ENCODE data around the gene TTC8.
A peak's percentile ranks its signal among the peaks of the same experiment; 100 is the strongest.
"Not testable (repeated sequence)": the region's sequence is repeated elsewhere in the genome, so short reads cannot be mapped to it uniquely, and the experiment has no call there.

TTC8 gene

DNA sequence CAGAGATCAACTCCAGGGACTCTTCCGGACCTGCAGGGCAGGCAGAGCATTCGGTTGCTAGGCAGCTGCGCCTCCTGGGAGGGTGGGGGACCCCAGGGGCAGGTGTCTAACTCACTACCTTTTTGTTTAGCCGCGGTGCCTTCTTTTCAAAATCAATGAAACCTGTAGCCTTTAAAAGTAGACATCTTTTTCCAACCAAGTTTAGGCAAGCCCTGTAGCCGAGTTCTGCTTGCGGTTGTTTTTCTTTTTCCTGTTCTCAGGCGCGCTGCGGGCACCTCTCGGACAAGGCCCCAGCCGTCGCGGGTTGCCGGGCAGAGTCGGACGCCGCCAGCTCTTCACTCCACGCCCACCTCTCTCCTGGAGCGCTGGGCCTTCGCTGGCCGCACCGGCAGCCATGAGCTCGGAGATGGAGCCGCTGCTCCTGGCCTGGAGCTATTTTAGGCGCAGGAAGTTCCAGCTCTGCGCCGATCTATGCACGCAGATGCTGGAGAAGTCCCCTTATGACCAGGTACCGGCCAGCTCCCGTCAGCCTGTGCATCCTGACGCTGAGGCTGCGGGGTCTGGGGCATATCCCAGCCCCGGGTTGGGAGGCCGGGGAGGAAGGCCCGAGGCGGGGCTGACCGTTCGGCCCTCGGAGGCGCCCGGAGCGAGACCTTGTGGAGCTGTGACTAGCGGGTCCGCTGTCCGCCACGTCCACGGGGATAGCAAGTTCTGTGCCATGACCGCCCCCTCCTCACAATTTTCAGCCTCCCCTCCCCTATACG, at the start of gene TTC8:
TTC8 (plus strand) TSS at position 338 of the 764 bp plus-strand sequence; CDS start at position 395, 57 bp downstream.
- DNase-seq (ENCODE audit: low spot score): peak; percentile 90

- DNase-seq (ENCODE audit: low spot score): no peak
Observed at GRCh38 chr14:88775532-88775931, 48.9 kb upstream of the TTC8 start.

DNA sequence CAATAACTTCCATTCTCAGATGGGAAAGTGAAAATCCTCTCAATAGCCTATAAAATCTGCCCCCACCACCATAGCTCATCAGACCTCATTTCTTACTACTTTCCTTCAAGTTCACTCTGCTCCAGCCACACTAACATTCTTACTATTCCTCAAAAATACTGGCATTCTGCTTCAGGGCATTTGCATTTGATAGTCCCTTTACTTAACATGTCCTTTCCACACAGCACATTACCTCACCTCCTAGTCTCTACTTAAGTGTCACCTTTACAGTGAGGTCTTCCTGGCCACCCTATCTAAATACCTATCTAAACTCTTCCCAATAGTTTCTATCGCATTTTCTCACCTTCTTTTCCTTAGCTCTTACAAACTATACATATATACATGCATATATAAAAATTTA, 38.5 kb upstream of the TTC8 start:
- no peak for DNase-seq (ENCODE audit: low spot score)

DNA sequence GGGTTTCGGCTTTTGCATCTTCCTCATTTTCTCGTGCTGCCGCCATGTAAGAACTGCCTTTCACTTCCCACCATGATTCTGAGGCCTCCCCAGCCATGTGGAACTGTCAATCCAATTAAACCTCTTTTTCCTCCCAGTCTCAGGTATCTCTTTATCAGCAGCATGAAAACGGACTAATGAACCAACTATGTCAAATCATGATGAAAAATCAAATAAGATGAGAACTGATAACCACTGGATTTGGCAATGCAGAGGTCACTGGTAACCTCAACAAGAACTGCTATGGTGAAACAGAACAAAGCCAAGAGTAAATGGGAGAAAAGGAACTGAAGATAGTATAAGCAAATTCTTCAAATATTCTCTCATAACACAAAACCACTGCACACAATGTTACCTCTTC, 37.7 kb upstream of the TTC8 start:
- no peak for DNase-seq (ENCODE audit: low spot score)

- DNase-seq (ENCODE audit: low spot score): not testable (repeated sequence)
Observed at GRCh38 chr14:88789573-88789972, 34.9 kb upstream of the TTC8 start.

DNA sequence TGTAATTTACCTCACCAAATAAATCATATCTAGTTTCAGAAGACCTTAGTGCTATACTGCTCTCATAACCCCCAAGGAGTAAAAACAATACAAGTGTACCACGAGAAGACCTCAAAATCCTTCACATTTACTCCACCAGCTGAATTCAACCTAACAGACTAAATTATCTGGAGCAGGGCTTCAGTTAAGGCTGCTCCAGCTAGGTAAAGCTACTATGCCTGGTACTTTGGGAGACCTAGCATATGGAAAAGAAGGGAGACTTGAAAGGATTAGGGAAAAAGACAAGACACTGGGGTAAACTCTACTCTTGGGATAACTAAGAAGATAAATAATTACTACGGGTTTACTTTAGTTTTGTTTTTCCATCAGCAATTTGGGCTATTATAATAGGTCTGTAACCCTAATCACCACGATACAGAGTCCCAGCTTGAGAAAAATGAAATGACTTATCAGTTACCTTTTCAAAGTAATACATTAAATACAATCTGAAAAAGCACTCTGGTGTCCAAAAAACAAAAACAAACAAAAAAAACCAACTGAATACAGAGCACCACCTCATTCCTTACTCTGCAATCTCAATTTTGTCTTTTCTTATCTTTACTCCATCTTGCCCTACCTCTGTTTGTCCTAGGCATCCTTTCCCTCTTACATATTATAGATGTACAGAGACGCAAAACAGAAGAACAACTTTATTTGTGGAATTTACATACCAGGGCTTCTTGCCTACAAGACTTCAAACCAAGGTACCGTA, 33.8 kb upstream of the TTC8 start:
- DNase-seq (ENCODE audit: low spot score): no peak

GRCh38 chr14:88791252-88791621, 33.2 kb upstream of the TTC8 start:
- no peak for DNase-seq (ENCODE audit: low spot score)

GRCh38 chr14:88791629-88792472, 32.6 kb upstream of the TTC8 start:
- DNase-seq (ENCODE audit: low spot score): peak; percentile 18

DNA sequence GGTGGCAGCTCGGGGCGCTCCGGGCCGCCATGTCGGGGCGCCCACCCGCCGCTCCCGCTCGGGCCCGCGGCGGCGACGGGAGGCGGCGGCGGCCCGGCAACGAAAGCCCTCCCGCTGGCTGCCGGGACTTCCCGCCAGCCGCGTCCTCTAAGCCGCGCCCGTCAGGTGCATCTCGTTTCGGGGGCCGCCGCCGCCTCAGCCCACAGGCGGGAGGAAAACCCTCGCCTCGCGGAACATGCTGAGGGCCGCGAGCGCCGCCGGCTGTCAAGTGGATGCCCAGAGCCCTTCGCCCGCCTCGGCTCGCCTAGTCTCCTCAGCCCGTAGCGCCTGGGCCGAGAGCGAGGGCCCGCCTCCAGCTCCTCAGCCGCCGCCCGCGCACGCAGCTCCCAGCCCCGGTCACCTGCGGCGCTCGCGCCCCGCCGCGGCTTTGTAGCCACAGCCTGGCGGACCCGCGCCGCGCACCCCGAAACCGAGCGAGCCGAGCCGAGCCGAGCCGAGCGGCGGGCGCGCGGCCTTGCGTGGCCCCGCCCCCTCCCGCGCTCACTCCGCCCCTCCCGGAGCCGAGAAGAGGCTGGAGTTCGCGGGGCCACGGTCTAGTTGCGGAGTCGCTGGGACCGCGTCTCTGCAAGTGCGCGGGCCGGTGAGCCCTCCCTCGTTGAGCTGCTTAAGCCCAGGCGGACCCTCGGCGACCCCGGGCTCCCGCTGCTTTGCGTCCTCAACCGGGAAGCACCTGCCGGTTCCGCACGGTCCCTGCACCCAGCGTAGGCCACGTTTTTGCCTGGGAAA, 31.8 kb upstream of the TTC8 start, which contains the start of gene EML5:
EML5 (minus strand) TSS at position 481 of the 786 bp plus-strand sequence; CDS start at position 31, 450 bp downstream.
- peak; percentile 83 for DNase-seq (ENCODE audit: low spot score)

GRCh38 chr14:88793259-88793625, 31.2 kb upstream of the TTC8 start:
- DNase-seq (ENCODE audit: low spot score): no peak

- no peak for DNase-seq (ENCODE audit: low spot score)
Observed at GRCh38 chr14:88798156-88798555, 26.3 kb upstream of the TTC8 start.

- DNase-seq (ENCODE audit: low spot score): no peak
Observed at GRCh38 chr14:88799522-88799921, 24.9 kb upstream of the TTC8 start.

DNA sequence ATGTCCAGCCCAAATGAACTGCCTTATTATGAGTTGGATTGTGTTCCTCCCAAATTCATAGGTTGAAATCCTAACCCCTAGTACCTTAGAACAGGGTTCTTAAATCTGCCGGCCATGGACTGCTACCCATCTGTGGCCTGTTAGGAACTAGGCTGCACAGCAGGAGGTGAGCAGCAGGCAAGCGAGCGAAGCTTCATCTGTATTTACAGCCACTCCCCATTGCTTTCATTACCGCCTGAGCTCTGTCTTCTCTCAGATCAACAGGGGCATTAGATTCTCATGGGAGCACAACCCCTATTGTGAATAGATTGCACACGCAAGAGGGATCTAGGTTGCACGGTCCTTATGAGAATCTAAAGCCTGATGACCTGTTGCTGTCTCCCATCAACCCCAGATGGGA, 21.9 kb upstream of the TTC8 start:
- DNase-seq (ENCODE audit: low spot score): no peak

DNA sequence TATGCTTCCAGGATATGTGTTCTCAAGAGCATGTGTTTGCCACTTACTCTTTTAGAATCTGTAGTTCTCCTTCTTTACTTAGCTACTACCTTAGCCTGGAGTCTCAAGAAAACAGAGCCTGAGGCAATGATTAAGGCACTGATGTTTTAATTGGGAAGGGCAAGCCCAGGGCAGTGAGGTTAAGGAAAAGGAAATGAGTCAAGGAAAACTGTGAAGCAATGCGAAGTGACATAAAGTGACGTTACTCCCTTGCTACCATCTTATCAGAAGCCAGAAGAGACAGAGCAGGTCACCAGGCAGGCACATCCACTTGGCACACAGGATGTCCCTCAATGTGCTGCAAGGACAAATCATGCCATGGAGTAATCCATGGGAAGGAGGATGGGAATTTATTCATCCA, 20.4 kb upstream of the TTC8 start:
- DNase-seq (ENCODE audit: low spot score): no peak

GRCh38 chr14:88804477-88804876, 20.0 kb upstream of the TTC8 start:
- no peak for DNase-seq (ENCODE audit: low spot score)

GRCh38 chr14:88808359-88808758, 16.1 kb upstream of the TTC8 start:
- no peak for DNase-seq (ENCODE audit: low spot score)

- no peak for DNase-seq (ENCODE audit: low spot score)
Observed at GRCh38 chr14:88815980-88816379, 8.5 kb upstream of the TTC8 start.

DNA sequence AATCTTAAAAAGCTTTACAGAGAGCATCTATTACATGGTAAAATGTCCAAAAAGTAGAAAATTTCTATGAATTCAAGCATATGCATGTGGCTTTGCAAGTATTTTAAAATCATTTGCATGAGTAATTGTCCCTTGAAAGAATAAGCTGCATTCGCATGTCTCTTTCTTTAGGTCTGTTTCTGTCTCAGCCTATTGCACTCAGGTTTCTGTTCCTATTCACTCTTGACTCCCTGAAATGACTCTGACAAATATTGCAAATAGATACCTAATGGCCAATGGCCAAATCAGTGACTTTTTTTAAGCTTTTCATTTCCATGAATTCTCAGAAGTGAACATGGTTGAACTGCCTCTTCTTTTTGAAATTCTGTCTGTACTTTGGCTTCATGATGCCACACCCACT, 6.4 kb upstream of the TTC8 start:
- no peak for DNase-seq (ENCODE audit: low spot score)

- DNase-seq (ENCODE audit: low spot score): not testable (repeated sequence)
Observed at GRCh38 chr14:88819674-88820073, 4.8 kb upstream of the TTC8 start.

- no peak for DNase-seq (ENCODE audit: low spot score)
Observed at GRCh38 chr14:88821378-88821777, 3.1 kb upstream of the TTC8 start.

DNA sequence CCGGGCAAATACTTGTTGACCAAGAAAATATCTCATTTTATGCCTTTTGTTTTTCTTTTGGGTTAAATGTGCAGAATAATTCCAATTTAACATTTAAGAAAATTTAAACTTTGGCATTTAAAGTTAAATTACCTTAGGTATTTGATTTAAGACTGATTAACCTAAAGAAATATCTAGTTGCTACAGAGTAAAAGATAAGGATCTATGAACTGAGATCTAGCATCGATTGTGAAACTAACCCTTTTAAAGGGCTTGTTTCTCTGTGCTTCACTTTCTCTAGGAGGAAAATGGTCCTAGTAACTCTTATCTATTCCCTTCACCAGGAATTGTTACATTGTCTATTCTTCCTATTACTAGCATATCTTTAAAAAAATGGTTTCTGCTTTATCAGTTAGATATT, 2.6 kb upstream of the TTC8 start:
- no peak for DNase-seq (ENCODE audit: low spot score)

DNA sequence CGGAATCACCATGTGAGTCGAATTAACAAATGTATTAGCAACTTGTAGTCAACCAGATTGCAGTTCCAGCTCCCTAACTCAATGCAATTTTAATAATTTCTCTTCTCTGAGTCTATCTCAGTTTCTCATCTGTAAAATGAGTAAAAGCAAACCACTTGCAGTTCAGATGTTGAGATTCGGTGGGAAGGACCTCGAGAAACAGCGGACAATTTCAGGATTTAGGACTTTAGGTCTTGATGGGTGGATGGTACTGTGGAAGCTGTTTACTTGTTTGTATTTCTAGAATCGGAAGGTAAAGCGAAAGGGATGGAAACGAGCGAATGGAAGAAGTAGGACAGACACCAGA, 510 bp upstream of the TTC8 start:
- no peak for DNase-seq (ENCODE audit: low spot score)

All from AG08396 (cell line).